ENCODE data around the gene RPS6KB2. TPM values are rescaled to one million over a fixed set of nuclear protein-coding genes. Genes with fewer than 3 reads are reported as not detected.

RPS6KB2 gene
- total and polyA plus RNA-seq, 2 experiments from 2014 or later: 29.5 to 41.3 TPM

DNA sequence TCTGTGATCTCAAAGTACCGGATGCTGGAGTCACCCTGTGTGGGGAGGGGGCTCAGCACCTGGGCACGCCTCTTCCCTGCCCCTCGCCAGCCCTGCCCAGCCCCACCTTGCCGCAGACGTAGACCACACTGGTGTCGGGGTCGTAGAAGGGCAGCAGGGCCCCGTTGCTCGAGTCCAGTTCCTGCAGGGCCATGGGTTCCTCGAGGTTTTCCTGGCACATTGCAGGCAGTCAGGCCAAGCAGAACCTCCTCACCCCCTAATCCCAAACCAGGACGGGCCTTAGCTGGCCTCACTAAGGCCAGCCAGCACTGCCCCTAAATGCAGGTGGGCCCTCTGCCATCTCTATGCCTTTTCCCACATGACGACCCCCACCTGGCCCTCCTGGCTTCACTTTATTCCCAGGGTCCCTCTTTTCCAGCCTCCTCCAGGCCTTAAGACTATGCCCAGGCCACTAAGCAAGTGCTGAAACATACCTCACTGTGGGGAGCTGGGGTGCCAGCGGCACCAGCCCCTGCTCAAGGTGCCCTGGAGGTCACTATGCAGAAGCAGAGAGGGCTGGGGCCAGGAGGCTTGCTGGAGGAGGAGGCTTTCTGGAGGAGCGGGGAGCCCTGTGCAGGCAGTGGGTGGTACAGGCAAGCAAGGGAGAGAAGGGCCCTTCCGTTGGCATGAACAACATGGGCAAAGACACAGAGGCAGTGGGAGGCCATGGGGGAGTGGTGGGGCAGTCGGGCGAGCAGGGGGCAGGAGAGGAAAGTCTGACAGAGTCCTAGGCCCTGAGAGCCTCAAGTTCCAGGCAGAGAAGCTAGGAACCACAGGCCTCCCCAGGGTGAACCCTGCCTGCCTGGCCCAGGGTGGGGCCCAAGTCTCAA, 12.2 kb downstream of the RPS6KB2 start:
- TF ChIP-seq, protein P1, sequence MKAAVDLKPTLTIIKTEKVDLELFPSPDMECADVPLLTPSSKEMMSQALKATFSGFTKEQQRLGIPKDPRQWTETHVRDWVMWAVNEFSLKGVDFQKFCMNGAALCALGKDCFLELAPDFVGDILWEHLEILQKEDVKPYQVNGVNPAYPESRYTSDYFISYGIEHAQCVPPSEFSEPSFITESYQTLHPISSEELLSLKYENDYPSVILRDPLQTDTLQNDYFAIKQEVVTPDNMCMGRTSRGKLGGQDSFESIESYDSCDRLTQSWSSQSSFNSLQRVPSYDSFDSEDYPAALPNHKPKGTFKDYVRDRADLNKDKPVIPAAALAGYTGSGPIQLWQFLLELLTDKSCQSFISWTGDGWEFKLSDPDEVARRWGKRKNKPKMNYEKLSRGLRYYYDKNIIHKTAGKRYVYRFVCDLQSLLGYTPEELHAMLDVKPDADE (IDR thresholded peaks at IDR 0.05): no peak
- TF ChIP-seq ZNF114 (CRISPR knock-in tag; IDR thresholded peaks at IDR 0.05) (no peak), EZH2phosphoT487 (IDR thresholded peaks at IDR 0.05; ENCODE audit: unreplicated experiment) (no peak), EZH2 (IDR thresholded peaks at IDR 0.05; ENCODE audit: low read depth, unreplicated experiment) (no peak), POLR2AphosphoS5 (IDR thresholded peaks at IDR 0.05; ENCODE audit: low read depth) (no peak), ZNF331 (CRISPR knock-in tag; IDR thresholded peaks at IDR 0.05; ENCODE audit: low read depth) (no peak), CREB1 (CRISPR knock-in tag; IDR thresholded peaks at IDR 0.05; ENCODE audit: low read depth) (no peak), JUNB (IDR thresholded peaks at IDR 0.05; ENCODE audit: unreplicated experiment) (no peak), NANOG (IDR thresholded peaks at IDR 0.05; ENCODE audit: borderline replicate concordance) (no peak), STAT1 (IDR thresholded peaks at IDR 0.05; ENCODE audit: unreplicated experiment) (no peak)
- TF ChIP-seq, protein P2, sequence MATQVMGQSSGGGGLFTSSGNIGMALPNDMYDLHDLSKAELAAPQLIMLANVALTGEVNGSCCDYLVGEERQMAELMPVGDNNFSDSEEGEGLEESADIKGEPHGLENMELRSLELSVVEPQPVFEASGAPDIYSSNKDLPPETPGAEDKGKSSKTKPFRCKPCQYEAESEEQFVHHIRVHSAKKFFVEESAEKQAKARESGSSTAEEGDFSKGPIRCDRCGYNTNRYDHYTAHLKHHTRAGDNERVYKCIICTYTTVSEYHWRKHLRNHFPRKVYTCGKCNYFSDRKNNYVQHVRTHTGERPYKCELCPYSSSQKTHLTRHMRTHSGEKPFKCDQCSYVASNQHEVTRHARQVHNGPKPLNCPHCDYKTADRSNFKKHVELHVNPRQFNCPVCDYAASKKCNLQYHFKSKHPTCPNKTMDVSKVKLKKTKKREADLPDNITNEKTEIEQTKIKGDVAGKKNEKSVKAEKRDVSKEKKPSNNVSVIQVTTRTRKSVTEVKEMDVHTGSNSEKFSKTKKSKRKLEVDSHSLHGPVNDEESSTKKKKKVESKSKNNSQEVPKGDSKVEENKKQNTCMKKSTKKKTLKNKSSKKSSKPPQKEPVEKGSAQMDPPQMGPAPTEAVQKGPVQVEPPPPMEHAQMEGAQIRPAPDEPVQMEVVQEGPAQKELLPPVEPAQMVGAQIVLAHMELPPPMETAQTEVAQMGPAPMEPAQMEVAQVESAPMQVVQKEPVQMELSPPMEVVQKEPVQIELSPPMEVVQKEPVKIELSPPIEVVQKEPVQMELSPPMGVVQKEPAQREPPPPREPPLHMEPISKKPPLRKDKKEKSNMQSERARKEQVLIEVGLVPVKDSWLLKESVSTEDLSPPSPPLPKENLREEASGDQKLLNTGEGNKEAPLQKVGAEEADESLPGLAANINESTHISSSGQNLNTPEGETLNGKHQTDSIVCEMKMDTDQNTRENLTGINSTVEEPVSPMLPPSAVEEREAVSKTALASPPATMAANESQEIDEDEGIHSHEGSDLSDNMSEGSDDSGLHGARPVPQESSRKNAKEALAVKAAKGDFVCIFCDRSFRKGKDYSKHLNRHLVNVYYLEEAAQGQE (IDR thresholded peaks at IDR 0.05; ENCODE audit: unreplicated experiment): no peak
- TF ChIP-seq, protein P3, sequence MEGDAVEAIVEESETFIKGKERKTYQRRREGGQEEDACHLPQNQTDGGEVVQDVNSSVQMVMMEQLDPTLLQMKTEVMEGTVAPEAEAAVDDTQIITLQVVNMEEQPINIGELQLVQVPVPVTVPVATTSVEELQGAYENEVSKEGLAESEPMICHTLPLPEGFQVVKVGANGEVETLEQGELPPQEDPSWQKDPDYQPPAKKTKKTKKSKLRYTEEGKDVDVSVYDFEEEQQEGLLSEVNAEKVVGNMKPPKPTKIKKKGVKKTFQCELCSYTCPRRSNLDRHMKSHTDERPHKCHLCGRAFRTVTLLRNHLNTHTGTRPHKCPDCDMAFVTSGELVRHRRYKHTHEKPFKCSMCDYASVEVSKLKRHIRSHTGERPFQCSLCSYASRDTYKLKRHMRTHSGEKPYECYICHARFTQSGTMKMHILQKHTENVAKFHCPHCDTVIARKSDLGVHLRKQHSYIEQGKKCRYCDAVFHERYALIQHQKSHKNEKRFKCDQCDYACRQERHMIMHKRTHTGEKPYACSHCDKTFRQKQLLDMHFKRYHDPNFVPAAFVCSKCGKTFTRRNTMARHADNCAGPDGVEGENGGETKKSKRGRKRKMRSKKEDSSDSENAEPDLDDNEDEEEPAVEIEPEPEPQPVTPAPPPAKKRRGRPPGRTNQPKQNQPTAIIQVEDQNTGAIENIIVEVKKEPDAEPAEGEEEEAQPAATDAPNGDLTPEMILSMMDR (conservative IDR thresholded peaks at IDR 0.05; ENCODE audit: low read depth in 2 of 2): no peak
- TF ChIP-seq, protein P4, sequence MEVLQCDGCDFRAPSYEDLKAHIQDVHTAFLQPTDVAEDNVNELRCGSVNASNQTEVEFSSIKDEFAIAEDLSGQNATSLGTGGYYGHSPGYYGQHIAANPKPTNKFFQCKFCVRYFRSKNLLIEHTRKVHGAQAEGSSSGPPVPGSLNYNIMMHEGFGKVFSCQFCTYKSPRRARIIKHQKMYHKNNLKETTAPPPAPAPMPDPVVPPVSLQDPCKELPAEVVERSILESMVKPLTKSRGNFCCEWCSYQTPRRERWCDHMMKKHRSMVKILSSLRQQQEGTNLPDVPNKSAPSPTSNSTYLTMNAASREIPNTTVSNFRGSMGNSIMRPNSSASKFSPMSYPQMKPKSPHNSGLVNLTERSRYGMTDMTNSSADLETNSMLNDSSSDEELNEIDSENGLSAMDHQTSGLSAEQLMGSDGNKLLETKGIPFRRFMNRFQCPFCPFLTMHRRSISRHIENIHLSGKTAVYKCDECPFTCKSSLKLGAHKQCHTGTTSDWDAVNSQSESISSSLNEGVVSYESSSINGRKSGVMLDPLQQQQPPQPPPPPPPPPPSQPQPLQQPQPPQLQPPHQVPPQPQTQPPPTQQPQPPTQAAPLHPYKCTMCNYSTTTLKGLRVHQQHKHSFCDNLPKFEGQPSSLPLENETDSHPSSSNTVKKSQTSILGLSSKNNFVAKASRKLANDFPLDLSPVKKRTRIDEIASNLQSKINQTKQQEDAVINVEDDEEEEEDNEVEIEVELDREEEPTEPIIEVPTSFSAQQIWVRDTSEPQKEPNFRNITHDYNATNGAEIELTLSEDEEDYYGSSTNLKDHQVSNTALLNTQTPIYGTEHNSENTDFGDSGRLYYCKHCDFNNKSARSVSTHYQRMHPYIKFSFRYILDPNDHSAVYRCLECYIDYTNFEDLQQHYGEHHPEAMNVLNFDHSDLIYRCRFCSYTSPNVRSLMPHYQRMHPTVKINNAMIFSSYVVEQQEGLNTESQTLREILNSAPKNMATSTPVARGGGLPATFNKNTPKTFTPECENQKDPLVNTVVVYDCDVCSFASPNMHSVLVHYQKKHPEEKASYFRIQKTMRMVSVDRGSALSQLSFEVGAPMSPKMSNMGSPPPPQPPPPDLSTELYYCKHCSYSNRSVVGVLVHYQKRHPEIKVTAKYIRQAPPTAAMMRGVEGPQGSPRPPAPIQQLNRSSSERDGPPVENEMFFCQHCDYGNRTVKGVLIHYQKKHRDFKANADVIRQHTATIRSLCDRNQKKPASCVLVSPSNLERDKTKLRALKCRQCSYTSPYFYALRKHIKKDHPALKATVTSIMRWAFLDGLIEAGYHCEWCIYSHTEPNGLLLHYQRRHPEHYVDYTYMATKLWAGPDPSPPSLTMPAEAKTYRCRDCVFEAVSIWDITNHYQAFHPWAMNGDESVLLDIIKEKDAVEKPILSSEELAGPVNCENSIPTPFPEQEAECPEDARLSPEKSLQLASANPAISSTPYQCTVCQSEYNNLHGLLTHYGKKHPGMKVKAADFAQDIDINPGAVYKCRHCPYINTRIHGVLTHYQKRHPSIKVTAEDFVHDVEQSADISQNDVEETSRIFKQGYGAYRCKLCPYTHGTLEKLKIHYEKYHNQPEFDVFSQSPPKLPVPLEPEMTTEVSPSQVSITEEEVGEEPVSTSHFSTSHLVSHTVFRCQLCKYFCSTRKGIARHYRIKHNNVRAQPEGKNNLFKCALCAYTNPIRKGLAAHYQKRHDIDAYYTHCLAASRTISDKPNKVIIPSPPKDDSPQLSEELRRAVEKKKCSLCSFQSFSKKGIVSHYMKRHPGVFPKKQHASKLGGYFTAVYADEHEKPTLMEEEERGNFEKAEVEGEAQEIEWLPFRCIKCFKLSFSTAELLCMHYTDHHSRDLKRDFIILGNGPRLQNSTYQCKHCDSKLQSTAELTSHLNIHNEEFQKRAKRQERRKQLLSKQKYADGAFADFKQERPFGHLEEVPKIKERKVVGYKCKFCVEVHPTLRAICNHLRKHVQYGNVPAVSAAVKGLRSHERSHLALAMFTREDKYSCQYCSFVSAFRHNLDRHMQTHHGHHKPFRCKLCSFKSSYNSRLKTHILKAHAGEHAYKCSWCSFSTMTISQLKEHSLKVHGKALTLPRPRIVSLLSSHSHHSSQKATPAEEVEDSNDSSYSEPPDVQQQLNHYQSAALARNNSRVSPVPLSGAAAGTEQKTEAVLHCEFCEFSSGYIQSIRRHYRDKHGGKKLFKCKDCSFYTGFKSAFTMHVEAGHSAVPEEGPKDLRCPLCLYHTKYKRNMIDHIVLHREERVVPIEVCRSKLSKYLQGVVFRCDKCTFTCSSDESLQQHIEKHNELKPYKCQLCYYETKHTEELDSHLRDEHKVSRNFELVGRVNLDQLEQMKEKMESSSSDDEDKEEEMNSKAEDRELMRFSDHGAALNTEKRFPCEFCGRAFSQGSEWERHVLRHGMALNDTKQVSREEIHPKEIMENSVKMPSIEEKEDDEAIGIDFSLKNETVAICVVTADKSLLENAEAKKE (CRISPR knock-in tag; IDR thresholded peaks at IDR 0.05): no peak
- Mint-ChIP-seq H3K4me1 (peaks cover 25% of the 10 kb centered on the region), H3K27ac (no peak overlapping the region), H3K4me3 (no peak overlapping the region; the same call in 2 of the 3 replicates), H3K9me3 (no peaks in the 10 kb centered on the region), H3K27me3 (ENCODE audit: insufficient read depth, low read depth, poor library complexity) (peaks cover 20% of the 10 kb centered on the region), H3K36me3 (ENCODE audit: low read depth) (peaks cover 26% of the 10 kb centered on the region)
- Histone ChIP-seq H3K27ac (ENCODE audit: low read depth) (no peak overlapping the region), H4K20me1 (replicated peaks; ENCODE audit: insufficient read depth) (no peaks in the 10 kb centered on the region), H3K36me3 (ENCODE audit: insufficient read depth) (0 out of 2 replicates have a peak, but pooled peaks cover 3% of the 10 kb centered on the region), H3F3A (replicated peaks; ENCODE audit: low read depth) (0 out of 2 replicates have a peak, but pooled peaks cover 16% of the 10 kb centered on the region), H3K4me3 (no peak overlapping the region), H3K79me2 (replicated peaks; ENCODE audit: insufficient read depth) (no peaks in the 10 kb centered on the region), H3K9me2 (ENCODE audit: insufficient read depth) (no peaks in the 10 kb centered on the region), H3K4me1 (ENCODE audit: insufficient read depth) (peaks cover 17% of the 10 kb centered on the region), H3K27me3 (ENCODE audit: insufficient read depth) (no peaks in the 10 kb centered on the region), H2AFZ (no peak overlapping the region), H3K4me2 (no peak overlapping the region)
- DNase-seq (ENCODE audit: low spot score) (no peak), ATAC-seq (no peak)
